Measurements from ENCODE around the gene BLMH.
"Not testable (repeated sequence)": the region's sequence is repeated elsewhere in the genome, so short reads cannot be mapped to it uniquely, and the experiment has no call there.

BLMH gene

GRCh38 chr17:30211371-30211770, 80.4 kb downstream of the BLMH start:
- TF ChIP-seq CTCF (IDR thresholded peaks at IDR 0.05; ENCODE audit: low read depth, low read length): no peak
- H3K4me3 ChIP-seq (replicated peaks in 1 of 2; ENCODE audit: low read depth in 2 of 2, low read length in 2 of 2): no peak overlapping the region
- DNase-seq (ENCODE audit: low read depth in 2 of 2): no peak

GRCh38 chr17:30210901-30211300, 80.8 kb downstream of the BLMH start:
- no peak overlapping the region for H3K4me3 ChIP-seq (replicated peaks in 1 of 2; ENCODE audit: low read depth in 2 of 2, low read length in 2 of 2)
- no peak for DNase-seq (ENCODE audit: low read depth in 2 of 2)
- no peak for TF ChIP-seq CTCF (IDR thresholded peaks at IDR 0.05; ENCODE audit: low read depth, low read length)

- no peak for DNase-seq (ENCODE audit: low read depth in 2 of 2)
- no peak for TF ChIP-seq CTCF (IDR thresholded peaks at IDR 0.05; ENCODE audit: low read depth, low read length)
- H3K4me3 ChIP-seq (replicated peaks in 1 of 2; ENCODE audit: low read depth in 2 of 2, low read length in 2 of 2): no peak overlapping the region
These were observed 81.4 kb downstream of the BLMH start for GRCh38 chr17:30210366-30210765.

GRCh38 chr17:30209930-30210329, 81.8 kb downstream of the BLMH start:
- TF ChIP-seq CTCF (IDR thresholded peaks at IDR 0.05; ENCODE audit: low read depth, low read length): no peak
- no peak for DNase-seq (ENCODE audit: low read depth in 2 of 2)
- H3K4me3 ChIP-seq (replicated peaks in 1 of 2; ENCODE audit: low read depth in 2 of 2, low read length in 2 of 2): no peak overlapping the region

GRCh38 chr17:30208214-30208613, 83.5 kb downstream of the BLMH start:
- H3K4me3 ChIP-seq (replicated peaks in 1 of 2; ENCODE audit: low read depth in 2 of 2, low read length in 2 of 2): no peak overlapping the region
- TF ChIP-seq CTCF (IDR thresholded peaks at IDR 0.05; ENCODE audit: low read depth, low read length): no peak
- DNase-seq (ENCODE audit: low read depth in 2 of 2): no peak

- no peak overlapping the region for H3K4me3 ChIP-seq (replicated peaks in 1 of 2; ENCODE audit: low read depth in 2 of 2, low read length in 2 of 2)
- no peak for TF ChIP-seq CTCF (IDR thresholded peaks at IDR 0.05; ENCODE audit: low read depth, low read length)
- no peak for DNase-seq (ENCODE audit: low read depth in 2 of 2)
These were observed 84.1 kb downstream of the BLMH start for GRCh38 chr17:30207655-30208054.

GRCh38 chr17:30203471-30203981, 88.2 kb downstream of the BLMH start:
- DNase-seq (ENCODE audit: low read depth in 2 of 2): no peak
- TF ChIP-seq CTCF (IDR thresholded peaks at IDR 0.05; ENCODE audit: low read depth, low read length): no peak
- no peak overlapping the region for H3K4me3 ChIP-seq (replicated peaks in 1 of 2; ENCODE audit: low read depth in 2 of 2, low read length in 2 of 2)

- not testable (repeated sequence) for H3K4me3 ChIP-seq (replicated peaks in 1 of 2; ENCODE audit: low read depth in 2 of 2, low read length in 2 of 2)
These were observed 91.1 kb downstream of the BLMH start for GRCh38 chr17:30200656-30201055.

More at GRCh38 chr17:30200656-30201055, 91.1 kb downstream of the BLMH start:
- not testable (repeated sequence) for DNase-seq (ENCODE audit: low read depth in 2 of 2)

Data from cardiac fibroblast (primary cell).